NB4 (cell line): Measurements from ENCODE around the gene FRA10AC1.

ENCODE experiments used
- DNase-seq: peaks from one replicate; pipeline ENCODE4 v3.0.0; 2010; ENCODE audit warnings: low read depth
- H3K4me3 ChIP-seq: one replicate; pipeline ENCODE4 v1.5.1; 2011; ENCODE audit warnings: mild to moderate bottlenecking, low read depth, low read length, moderate library complexity
- MAX ChIP-seq: IDR thresholded peaks from 2 replicates; pipeline ENCODE4 v1.6.1; 2011; ENCODE audit warnings: low read depth, low read length
- MYC ChIP-seq: IDR thresholded peaks from 2 replicates; pipeline ENCODE4 v1.6.1; 2011; ENCODE audit warnings: low read depth, low read length
- POLR2A ChIP-seq: IDR thresholded peaks from 2 replicates; pipeline ENCODE4 v1.6.1; 2011; ENCODE audit warnings: mild to moderate bottlenecking; ENCODE audit not compliant: insufficient read length; ENCODE audit errors: extremely low read depth
- TF ChIP-seq, protein P1 (sequence below): IDR thresholded peaks from one replicate; pipeline ENCODE4 v1.5.1; 2012; ENCODE audit warnings: low read depth, low read length

Gene FRA10AC1

GRCh38 chr10:93667795-93668194 lies 34.6 kb downstream of the FRA10AC1 start:
- H3K4me3 ChIP-seq: no peak overlapping the region
- no peak for TF ChIP-seq MYC
- no peak for TF ChIP-seq POLR2A
- TF ChIP-seq, protein P1, sequence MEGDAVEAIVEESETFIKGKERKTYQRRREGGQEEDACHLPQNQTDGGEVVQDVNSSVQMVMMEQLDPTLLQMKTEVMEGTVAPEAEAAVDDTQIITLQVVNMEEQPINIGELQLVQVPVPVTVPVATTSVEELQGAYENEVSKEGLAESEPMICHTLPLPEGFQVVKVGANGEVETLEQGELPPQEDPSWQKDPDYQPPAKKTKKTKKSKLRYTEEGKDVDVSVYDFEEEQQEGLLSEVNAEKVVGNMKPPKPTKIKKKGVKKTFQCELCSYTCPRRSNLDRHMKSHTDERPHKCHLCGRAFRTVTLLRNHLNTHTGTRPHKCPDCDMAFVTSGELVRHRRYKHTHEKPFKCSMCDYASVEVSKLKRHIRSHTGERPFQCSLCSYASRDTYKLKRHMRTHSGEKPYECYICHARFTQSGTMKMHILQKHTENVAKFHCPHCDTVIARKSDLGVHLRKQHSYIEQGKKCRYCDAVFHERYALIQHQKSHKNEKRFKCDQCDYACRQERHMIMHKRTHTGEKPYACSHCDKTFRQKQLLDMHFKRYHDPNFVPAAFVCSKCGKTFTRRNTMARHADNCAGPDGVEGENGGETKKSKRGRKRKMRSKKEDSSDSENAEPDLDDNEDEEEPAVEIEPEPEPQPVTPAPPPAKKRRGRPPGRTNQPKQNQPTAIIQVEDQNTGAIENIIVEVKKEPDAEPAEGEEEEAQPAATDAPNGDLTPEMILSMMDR: no peak
- no peak for TF ChIP-seq MAX
- DNase-seq: no peak

DNA sequence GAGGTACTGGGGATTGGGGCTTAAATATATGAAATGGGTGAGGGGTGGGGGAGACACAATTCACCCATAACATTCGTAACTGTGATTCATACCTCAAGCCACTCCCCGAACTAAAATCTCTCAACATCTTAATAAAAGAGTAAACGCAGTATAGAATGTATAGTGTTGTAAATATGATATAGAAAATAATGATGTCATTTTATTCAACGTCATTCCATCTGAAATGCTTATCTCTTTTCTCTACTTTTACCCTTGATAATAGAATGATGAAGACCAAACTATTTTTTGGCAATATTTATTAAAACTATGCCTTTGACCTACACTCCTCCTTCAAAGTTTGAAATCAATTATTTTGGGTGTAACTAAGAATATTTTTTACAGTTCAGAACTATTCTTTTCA lies 36.4 kb downstream of the FRA10AC1 start:
- DNase-seq: no peak
- TF ChIP-seq MYC (no peak), MAX (no peak), POLR2A (no peak)
- TF ChIP-seq, protein P1: no peak
- H3K4me3 ChIP-seq: no peak overlapping the region

- peak; percentile 7 for DNase-seq
- TF ChIP-seq, protein P1: no peak
- TF ChIP-seq MYC: no peak
- no peak for TF ChIP-seq POLR2A
- TF ChIP-seq MAX: no peak
- no peak overlapping the region for H3K4me3 ChIP-seq
These were observed 44.6 kb downstream of the FRA10AC1 start for GRCh38 chr10:93657757-93658156.

DNA sequence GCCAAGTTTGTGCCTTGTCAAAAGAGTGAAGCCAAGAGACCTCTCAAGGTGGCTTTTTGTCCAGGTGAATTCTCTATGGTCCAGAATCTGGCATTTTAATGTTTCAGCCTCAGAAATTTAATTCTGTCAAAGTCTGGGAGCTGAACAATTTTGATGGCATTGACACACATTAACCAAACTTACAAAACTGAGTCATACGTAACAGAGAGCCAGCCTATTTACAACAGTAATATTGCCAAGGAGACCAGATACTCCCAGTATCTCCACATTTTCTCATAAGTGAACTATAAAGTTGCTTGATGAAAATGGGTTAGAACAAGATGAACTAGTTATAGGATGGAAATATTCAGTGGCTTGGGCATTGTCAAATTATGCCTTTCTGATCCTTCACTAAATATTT lies 46.2 kb downstream of the FRA10AC1 start:
- no peak for TF ChIP-seq MAX
- TF ChIP-seq, protein P1: no peak
- no peak for TF ChIP-seq MYC
- no peak for TF ChIP-seq POLR2A
- no peak overlapping the region for H3K4me3 ChIP-seq
- DNase-seq: no peak

DNA sequence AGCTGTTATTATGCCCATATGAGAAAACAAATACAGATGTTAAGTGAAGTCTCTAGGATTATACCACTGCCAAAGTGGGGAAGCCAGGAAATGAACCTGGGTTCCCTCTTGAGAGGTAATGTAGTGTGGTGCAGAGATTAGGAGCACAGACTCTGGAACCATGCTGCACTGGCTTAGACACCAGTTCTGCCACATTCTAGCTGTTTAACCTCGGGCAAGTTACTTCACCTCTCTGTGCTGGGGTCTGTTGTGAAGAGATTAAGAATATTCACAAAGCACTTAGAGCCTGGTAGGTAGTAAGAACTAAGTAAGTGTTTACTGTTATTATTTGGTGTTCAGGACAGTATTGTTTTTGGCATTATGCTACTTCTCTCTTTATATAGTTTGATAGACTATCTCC lies 48.2 kb downstream of the FRA10AC1 start:
- TF ChIP-seq MAX: no peak
- TF ChIP-seq POLR2A: no peak
- TF ChIP-seq, protein P1: no peak
- TF ChIP-seq MYC: no peak
- H3K4me3 ChIP-seq: no peak overlapping the region
- DNase-seq: no peak

DNA sequence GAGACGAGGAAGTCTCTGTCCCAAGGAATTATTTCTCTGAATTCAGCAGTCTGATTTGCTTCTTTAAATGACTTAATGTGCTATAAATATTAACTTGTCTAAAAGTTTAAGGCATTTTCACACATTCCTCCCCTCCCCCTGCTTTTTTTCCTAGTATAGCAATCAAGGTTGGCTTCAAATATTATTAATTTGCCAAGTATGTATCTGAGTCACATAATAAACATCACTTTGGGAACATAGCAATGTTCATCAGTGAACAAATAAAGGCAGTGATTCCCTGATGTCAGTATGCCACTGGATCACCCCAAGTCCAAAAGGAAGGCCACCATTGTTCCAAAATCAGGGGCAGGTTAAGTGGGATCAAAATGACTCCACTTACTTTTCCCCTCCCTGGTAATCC lies 49.5 kb downstream of the FRA10AC1 start:
- no peak overlapping the region for H3K4me3 ChIP-seq
- DNase-seq: no peak

More for the DNA sequence above, 49.5 kb downstream of the FRA10AC1 start:
- TF ChIP-seq MAX (no peak), POLR2A (no peak), MYC (no peak)
- TF ChIP-seq, protein P1: no peak
